HG03095 (cell line): ENCODE measurements around the gene NUAK1.

ENCODE experiments used
- ATAC-seq: cut with Tn5 transposase; IDR thresholded peaks from one replicate; pipeline ENCODE4 v1.9.1; 2021; ENCODE audit warnings: moderate library complexity; ENCODE audit not compliant: unreplicated experiment

Gene NUAK1

GRCh38 chr12:106113042-106113441, 25.7 kb downstream of the NUAK1 start:
- no peak for ATAC-seq

- no peak for ATAC-seq
These were observed 26.5 kb downstream of the NUAK1 start for GRCh38 chr12:106112145-106112821.

- ATAC-seq, result no peak
These were observed 28.0 kb downstream of the NUAK1 start for GRCh38 chr12:106110626-106111300.

GRCh38 chr12:106109168-106109910, 29.4 kb downstream of the NUAK1 start:
- ATAC-seq, result no peak

- no peak for ATAC-seq
These were observed 30.4 kb downstream of the NUAK1 start for GRCh38 chr12:106108185-106108835.

- no peak for ATAC-seq
These were observed 31.2 kb downstream of the NUAK1 start for GRCh38 chr12:106107566-106107965.

DNA sequence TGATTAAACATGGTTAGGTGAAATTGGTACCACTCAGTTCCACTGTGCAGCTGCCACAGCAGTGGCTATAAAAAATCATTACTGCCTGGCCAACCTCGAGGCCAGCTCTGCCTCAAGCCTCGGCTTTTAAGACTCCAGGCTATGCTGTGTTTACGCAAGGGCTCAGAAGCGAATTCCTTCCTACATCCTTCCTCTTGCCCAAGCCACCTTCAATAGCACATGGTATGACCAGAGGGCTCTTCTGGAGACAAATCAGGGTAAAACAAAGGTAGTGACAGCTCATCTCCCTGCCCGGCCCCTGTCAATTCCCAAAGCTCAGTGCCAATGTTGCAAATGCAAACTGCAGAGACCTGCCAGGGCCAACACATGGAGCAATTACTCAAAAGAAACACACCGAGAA, 31.9 kb downstream of the NUAK1 start:
- ATAC-seq, result no peak

GRCh38 chr12:106106061-106106566, 32.6 kb downstream of the NUAK1 start:
- ATAC-seq, result no peak

GRCh38 chr12:106101803-106102202, 37.0 kb downstream of the NUAK1 start:
- no peak for ATAC-seq

DNA sequence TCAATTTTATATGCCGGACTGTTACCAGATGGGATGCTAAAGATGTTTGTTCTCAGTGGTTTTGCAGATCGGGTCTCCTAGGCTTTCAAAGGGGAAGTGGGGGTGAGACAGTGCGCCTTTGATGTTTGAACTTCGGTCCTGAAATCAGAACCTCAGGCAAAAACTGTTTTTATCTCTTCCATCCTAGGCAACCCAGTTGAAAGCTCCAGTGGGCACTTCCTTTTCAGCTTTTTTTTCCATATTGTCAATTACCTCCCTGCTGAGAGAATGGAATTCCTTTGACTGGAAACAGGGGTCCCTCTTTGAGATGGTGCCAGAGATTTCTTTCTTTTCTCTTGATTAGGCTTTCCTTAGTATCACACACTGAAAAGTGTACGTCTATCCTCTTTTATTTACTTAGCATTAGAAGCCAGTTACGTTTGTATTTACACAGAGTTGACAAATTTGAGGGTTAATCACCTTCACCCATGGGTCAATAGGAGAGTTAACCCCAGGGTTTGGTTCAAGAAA, 40.0 kb downstream of the NUAK1 start:
- no peak for ATAC-seq

GRCh38 chr12:106097011-106097410, 41.7 kb downstream of the NUAK1 start:
- ATAC-seq, result no peak

- ATAC-seq, result no peak
These were observed 42.4 kb downstream of the NUAK1 start for GRCh38 chr12:106096376-106096775.

DNA sequence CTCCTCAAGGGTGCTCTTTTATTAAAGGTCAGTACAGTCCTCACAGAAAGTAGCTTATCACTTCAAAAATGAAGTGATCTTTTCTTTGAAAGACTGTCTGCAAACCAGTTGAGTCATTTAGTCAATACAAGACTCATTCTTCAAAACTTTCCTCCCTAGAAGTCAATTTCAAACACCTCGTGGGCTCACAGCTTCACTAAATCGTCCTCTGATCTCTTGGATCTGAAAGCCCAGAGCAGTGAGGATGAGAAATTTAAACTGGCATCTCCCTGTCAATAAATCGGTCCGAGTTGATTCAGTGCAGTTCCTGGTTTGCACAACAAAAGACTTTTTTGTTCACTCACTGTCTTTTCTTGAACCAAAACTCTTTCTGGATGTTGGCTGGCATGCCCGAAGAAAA, 44.5 kb downstream of the NUAK1 start:
- no peak for ATAC-seq

DNA sequence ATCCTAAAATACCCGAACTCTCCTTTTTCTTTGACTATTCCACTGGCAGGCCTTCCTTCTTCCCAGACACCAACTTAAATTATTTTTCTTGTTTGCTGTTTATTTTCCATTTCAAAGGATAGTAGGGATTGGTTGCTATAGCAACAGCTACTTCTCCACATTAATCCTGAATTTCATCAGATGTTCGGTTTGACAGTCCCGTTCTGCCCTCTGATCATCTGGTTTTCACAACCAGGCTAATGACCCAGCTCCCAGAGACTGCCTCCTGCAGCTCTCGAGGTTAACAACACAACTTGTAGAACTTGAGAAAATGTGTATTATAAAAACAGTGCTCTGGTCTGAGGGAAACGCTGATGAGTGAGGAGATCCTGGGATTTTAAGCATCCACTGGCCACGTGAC, 45.5 kb downstream of the NUAK1 start:
- ATAC-seq, result no peak

DNA sequence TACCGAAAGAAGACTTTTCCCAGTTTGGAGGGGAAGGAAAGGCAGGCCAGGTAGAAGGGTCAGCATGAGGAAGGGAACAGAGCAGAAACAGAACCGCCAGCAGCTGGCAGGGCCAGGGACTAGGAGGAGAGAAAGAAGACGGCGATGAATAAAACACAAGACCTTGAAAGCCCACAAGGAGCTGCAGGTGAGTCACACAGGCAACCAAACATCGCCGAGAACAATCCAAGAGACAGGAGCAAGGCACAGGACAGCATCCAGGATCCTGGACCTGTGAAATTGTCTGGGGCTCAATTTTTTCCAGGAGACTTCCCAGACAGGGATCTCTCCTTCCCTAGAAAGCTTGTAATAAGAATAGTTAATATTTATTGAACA, 47.3 kb downstream of the NUAK1 start:
- ATAC-seq, result no peak

- no peak for ATAC-seq
These were observed 47.9 kb downstream of the NUAK1 start for GRCh38 chr12:106090591-106091445.

- ATAC-seq, result no peak
These were observed 48.8 kb downstream of the NUAK1 start for GRCh38 chr12:106089935-106090334.

- ATAC-seq, result no peak
These were observed 49.8 kb downstream of the NUAK1 start for GRCh38 chr12:106088811-106089485.

DNA sequence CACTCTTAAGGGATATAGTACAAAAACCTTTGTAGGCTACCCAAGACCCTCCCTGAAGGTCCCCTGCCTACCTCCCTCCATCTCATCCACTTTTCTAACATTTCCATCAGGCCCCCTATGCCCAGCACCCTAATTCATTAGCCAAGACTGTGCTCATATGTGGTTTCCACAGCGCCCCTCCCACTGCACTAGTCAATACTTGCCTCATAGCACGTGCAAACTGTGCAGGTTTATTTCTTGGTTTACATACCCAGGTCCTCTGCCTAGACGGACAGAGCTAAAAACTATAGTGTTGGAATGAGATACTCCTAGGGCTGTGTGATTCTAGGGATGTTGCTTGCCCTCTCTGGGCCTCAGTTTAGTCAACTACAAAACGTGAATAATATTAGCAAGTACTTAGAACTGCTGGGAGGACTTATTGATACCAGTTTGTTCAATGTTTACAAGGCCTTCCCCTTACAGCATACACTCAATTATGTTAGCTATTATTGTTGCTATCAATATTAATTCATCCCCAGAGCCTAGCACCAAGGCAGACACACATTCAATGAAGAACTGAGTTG, 50.4 kb downstream of the NUAK1 start:
- ATAC-seq, result no peak
